Endothelial cell of umbilical vein (primary cell): Measurements from ENCODE around the gene ME3. TPM values are rescaled to one million over a fixed set of nuclear protein-coding genes. Genes with fewer than 3 reads are reported as not detected.

Source experiments
- BruUV-seq: library from RNA; stranded (reverse); fragments of 400-500 nt; replicated peaks from 2 replicates; lab custom pipeline; 2021; lab: Mats Ljungman, UMichigan
- CTCF ChIA-PET: fragments of 300-600, 350-600 bp; sonication (Branson Sonifier 250); formaldehyde crosslinking; loops from one replicate; lab custom pipeline; 2021; ENCODE audit warnings: antibody characterized with exemption, inconsistent platforms; lab: Charles Lee
- POLR2A ChIA-PET: fragments of 300-600, 350-600 bp; sonication (Branson Sonifier 250); formaldehyde crosslinking; loops from one replicate; lab custom pipeline; 2021; ENCODE audit warnings: antibody characterized with exemption, inconsistent platforms; lab: Charles Lee
- DNase-seq: peaks from one replicate; pipeline ENCODE4 v3.0.0-alpha.2; 2011; ENCODE audit warnings: low read depth, low spot score
- FAIRE-seq: peaks from 2 replicates; lab custom pipeline; 2011; peaks lifted over from hg19 to GRCh38; lab: Jason Lieb, UNC
- H2AFZ ChIP-seq: 2 replicates; pipeline ENCODE4 v1.6.0; 2012; ENCODE audit warnings: low read depth, low read length, control low read depth, inconsistent platforms
- H3K27ac ChIP-seq: 2 replicates; pipeline ENCODE4 v1.5.1; 2011; ENCODE audit warnings: low read depth, mild to moderate bottlenecking, control low read depth, low read length, moderate library complexity; ENCODE audit not compliant: insufficient read depth
- H3K27me3 ChIP-seq, 2 experiments: 2 replicates each; pipeline versions ENCODE4 v1.6.0 to v1.6.1; 2011; ENCODE audit warnings: low read length in 2 of 2, mixed read lengths in 1 of 2; ENCODE audit not compliant: control insufficient read depth in 2 of 2, insufficient read depth in 2 of 2
- H3K36me3 ChIP-seq, 2 experiments: 2 replicates in 1 of 2; 3 replicates in 1 of 2; pipeline ENCODE4 v1.5.1; 2011; ENCODE audit warnings: low read length in 2 of 2, mild to moderate bottlenecking in 1 of 2, moderate library complexity in 1 of 2; ENCODE audit not compliant: control insufficient read depth in 2 of 2, insufficient read depth in 2 of 2; ENCODE audit errors: extremely low read depth in 1 of 2
- H3K4me1 ChIP-seq: 3 replicates; pipeline ENCODE4 v1.5.1; 2011; ENCODE audit warnings: mild to moderate bottlenecking, low read length; ENCODE audit not compliant: control insufficient read depth, insufficient read depth; ENCODE audit errors: extremely low read depth
- H3K4me2 ChIP-seq: 2 replicates; pipeline ENCODE4 v1.6.1; 2011; ENCODE audit warnings: low read length, control low read depth, mixed read lengths; ENCODE audit not compliant: insufficient read depth
- H3K4me3 ChIP-seq, 3 experiments: fragments of 200-600 bp in 1 of 3; sonication (generic), shearing (Covaris generic) in 1 of 3; replicated peaks in 1 of 3; 2 replicates each; pipeline ENCODE4 v1.5.1; 2011 to 2016; ENCODE audit warnings: control low read depth in 3 of 3, low read length in 3 of 3, mild to moderate bottlenecking in 2 of 3, inconsistent platforms in 1 of 3, low read depth in 1 of 3, moderate library complexity in 1 of 3; ENCODE audit not compliant: insufficient read depth in 1 of 3
- H3K79me2 ChIP-seq: 2 replicates; pipeline ENCODE4 v1.6.0; 2012; ENCODE audit warnings: low read length, inconsistent platforms; ENCODE audit not compliant: control insufficient read depth, insufficient read depth
- H3K9ac ChIP-seq: replicated peaks from 2 replicates; pipeline ENCODE3; 2011; ENCODE audit warnings: low read length, control low read depth; ENCODE audit not compliant: insufficient read depth; ENCODE audit errors: extremely low read depth
- H3K9me1 ChIP-seq: replicated peaks from 3 replicates; pipeline ENCODE4 v1.6.0; 2011; ENCODE audit warnings: mild to moderate bottlenecking, low read length; ENCODE audit not compliant: control insufficient read depth, insufficient read depth; ENCODE audit errors: extremely low read depth
- H3K9me3 ChIP-seq: replicated peaks from 2 replicates; pipeline ENCODE4 v1.5.1; 2012; ENCODE audit warnings: low read length, inconsistent platforms; ENCODE audit not compliant: control insufficient read depth, insufficient read depth
- H4K20me1 ChIP-seq: replicated peaks from 2 replicates; pipeline ENCODE3; 2011; ENCODE audit warnings: mild to moderate bottlenecking, low read length; ENCODE audit not compliant: control insufficient read depth, insufficient read depth; ENCODE audit errors: extremely low read depth
- EZH2 ChIP-seq: IDR thresholded peaks from 2 replicates; pipeline ENCODE4 v1.6.1; 2012; ENCODE audit warnings: borderline replicate concordance, low read depth, mild to moderate bottlenecking, moderate library complexity, low read length, inconsistent platforms; ENCODE audit not compliant: severe bottlenecking
- FOS ChIP-seq: IDR thresholded peaks from 2 replicates; pipeline ENCODE4 v1.6.1; 2011; ENCODE audit warnings: mild to moderate bottlenecking, low read length, moderate library complexity, borderline replicate concordance; ENCODE audit not compliant: insufficient read depth
- GATA2 ChIP-seq: IDR thresholded peaks from 2 replicates; pipeline ENCODE4 v1.7.0; 2011; ENCODE audit warnings: low read depth, mild to moderate bottlenecking, moderate library complexity, mixed read lengths, low read length; ENCODE audit not compliant: insufficient read length, insufficient read depth
- JUN ChIP-seq: IDR thresholded peaks from 2 replicates; pipeline ENCODE4 v1.6.1; 2011; ENCODE audit warnings: borderline replicate concordance, low read depth; ENCODE audit not compliant: insufficient read length, insufficient read depth
- MYC ChIP-seq: IDR thresholded peaks from one replicate; pipeline ENCODE4 v1.6.1; 2011; ENCODE audit warnings: mild to moderate bottlenecking, low read depth, low read length
- POLR2A ChIP-seq: IDR thresholded peaks from 2 replicates; pipeline ENCODE4 v1.6.1; 2012; ENCODE audit warnings: low read depth, mild to moderate bottlenecking, control low read depth, low read length
- POLR2AphosphoS5 ChIP-seq: IDR thresholded peaks from 2 replicates; pipeline ENCODE4 v1.6.1; 2012; ENCODE audit warnings: low read depth, mild to moderate bottlenecking, control low read depth, low read length, moderate library complexity; ENCODE audit not compliant: insufficient read depth
- dilution Hi-C: fragments of 300-500 bp; cut with MboI; formaldehyde crosslinking; loops from one replicate; pipeline ENCODE4 v1.15.0; 2019; ENCODE audit warnings: low sequenced_read_pairs; ENCODE audit not compliant: extremely low pct_ligation_motif_present
- intact Hi-C: fragments of 100-400 bp; cut with micrococcal nuclease; formaldehyde crosslinking; loops from one replicate; pipeline ENCODE4 v1.10.0; 2022
- polyA plus RNA-seq, 4 experiments: library from polyadenylated mRNA; depleted of rRNA in 3 of 4; stranded (reverse) in 3 of 4; unstranded in 1 of 4; fragments of >200 nt; gene quantifications; 2 replicates each; pipeline versions ENCODE4 v1.2.1 to v1.2.3, GENCODE V29; 2011 to 2012; ENCODE audit warnings: missing spikeins in 1 of 4
- total RNA-seq: library from RNA; stranded (reverse); gene quantifications from 2 replicates; pipeline ENCODE4 v1.2.3, GENCODE V29; 2021
- TF ChIP-seq, protein P1 (sequence below), 2 donors: IDR thresholded peaks; 1 replicate in 1 of 2; 2 replicates in 1 of 2; pipeline ENCODE4 v1.5.1; 2011; ENCODE audit warnings: low read length in 2 of 2, mild to moderate bottlenecking in 2 of 2, moderate library complexity in 2 of 2, control low read depth in 1 of 2, inconsistent platforms in 1 of 2, low read depth in 1 of 2; ENCODE audit not compliant: insufficient read depth in 1 of 2; ENCODE audit errors: extremely low read depth in 1 of 2
- TF ChIP-seq, protein P2 (sequence below): IDR thresholded peaks from 2 replicates; pipeline ENCODE4 v1.6.1; 2011; ENCODE audit not compliant: insufficient read depth, insufficient read length

Gene ME3
- total and polyA plus RNA-seq, 2 donors (not counting 3 experiments of a cell fraction or from before 2014, with no cell fraction given) = 26.9 to 30.4 TPM

DNA sequence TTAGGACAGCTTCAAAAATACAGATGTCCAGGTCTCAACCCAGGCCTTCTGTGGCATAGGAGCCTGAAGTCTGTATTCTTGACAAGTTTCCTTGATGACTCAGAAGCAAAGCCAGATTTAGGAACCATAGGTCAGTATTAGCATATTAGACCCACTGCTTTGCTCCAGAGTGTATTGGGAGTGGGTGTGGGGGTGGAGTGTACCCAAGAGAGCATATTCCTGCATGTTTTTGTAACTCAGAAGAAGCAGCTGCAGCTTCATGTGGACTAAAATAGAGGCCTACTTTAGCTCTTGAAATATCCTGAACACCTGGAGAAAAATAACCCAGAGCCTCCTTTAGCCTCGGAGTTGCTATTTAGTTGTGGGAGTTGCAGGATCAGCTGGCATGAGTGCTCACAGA, 191.0 kb downstream of the ME3 start:
- ChIA-PET CTCF (interaction anchor here (0.8 to 1.5 kb wide), 3 partner anchors 21 to 127 kb away, joined by 3 read pairs; no protein-coding TSS in a partner anchor), POLR2A (no interaction called here)
- Histone ChIP-seq H2AFZ (no peak overlapping the region), H3K27me3 (no peaks in the 10 kb centered on the region), H3K4me2 (no peak overlapping the region), H4K20me1 (no peaks in the 10 kb centered on the region), H3K36me3 (no peaks in the 10 kb centered on the region), H3K9me1 (no peaks in the 10 kb centered on the region), H3K4me1 (peaks cover 75% of the 10 kb centered on the region), H3K9me3 (no peaks in the 10 kb centered on the region), H3K9ac (no peak overlapping the region), H3K79me2 (no peaks in the 10 kb centered on the region), H3K27ac (no peak overlapping the region), H3K4me3 (no peak overlapping the region)
- DNase-seq = no peak
- dilution Hi-C loops (loop anchor here (25.0 kb wide), 1 partner anchor 106 kb away; no protein-coding TSS in a partner anchor), intact Hi-C loops (loop anchor here (5.0 kb wide), 1 partner anchor 414 kb away; the partner anchor contains the start of gene PICALM)
- BruUV-seq = no TSS peak
- TF ChIP-seq POLR2AphosphoS5 (no peak), FOS (peak; percentile 32), JUN (no peak), MYC (no peak)
- no peak for FAIRE-seq

DNA sequence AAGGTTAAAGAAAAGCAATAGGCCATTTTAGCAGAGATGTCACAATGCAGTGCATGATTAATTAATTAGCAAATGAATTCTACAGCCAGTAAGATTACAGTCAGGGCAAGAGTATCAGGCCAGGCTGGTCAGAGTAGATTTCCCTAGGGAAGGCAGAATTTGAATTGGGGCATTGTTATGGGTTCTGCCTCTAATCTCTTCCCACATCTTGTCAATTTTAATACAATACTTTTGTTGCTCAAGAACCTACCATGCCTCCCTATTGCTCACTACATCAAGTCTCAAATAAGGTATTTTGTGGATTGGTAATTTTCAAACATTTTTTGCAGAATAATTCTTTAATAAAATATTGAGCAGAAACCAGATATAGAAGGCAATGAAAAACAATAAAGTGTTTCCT, 194.1 kb downstream of the ME3 start:
- POLR2A ChIA-PET = interaction anchor here (0.9 kb wide), 1 partner anchor 18 kb away, joined by 3 read pairs; no protein-coding TSS in a partner anchor
- FAIRE-seq (no peak), DNase-seq (no peak)
- TF ChIP-seq POLR2A (no peak), JUN (no peak), GATA2 (no peak), EZH2 (no peak), MYC (no peak), POLR2AphosphoS5 (no peak), FOS (no peak)
- TF ChIP-seq, protein P1, sequence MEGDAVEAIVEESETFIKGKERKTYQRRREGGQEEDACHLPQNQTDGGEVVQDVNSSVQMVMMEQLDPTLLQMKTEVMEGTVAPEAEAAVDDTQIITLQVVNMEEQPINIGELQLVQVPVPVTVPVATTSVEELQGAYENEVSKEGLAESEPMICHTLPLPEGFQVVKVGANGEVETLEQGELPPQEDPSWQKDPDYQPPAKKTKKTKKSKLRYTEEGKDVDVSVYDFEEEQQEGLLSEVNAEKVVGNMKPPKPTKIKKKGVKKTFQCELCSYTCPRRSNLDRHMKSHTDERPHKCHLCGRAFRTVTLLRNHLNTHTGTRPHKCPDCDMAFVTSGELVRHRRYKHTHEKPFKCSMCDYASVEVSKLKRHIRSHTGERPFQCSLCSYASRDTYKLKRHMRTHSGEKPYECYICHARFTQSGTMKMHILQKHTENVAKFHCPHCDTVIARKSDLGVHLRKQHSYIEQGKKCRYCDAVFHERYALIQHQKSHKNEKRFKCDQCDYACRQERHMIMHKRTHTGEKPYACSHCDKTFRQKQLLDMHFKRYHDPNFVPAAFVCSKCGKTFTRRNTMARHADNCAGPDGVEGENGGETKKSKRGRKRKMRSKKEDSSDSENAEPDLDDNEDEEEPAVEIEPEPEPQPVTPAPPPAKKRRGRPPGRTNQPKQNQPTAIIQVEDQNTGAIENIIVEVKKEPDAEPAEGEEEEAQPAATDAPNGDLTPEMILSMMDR (IDR thresholded peaks at IDR 0.05; ENCODE audit: extremely low read depth in 1 of 2, insufficient read depth in 1 of 2, low read depth in 1 of 2, low read length in 2 of 2) = no peak
- TF ChIP-seq, protein P2, sequence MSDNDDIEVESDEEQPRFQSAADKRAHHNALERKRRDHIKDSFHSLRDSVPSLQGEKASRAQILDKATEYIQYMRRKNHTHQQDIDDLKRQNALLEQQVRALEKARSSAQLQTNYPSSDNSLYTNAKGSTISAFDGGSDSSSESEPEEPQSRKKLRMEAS = no peak
- Histone ChIP-seq H3K27me3 (no peaks in the 10 kb centered on the region), H3K9me3 (no peaks in the 10 kb centered on the region), H2AFZ (no peak overlapping the region), H3K9me1 (no peaks in the 10 kb centered on the region), H3K9ac (peak overlapping the region; percentile 7), H4K20me1 (no peaks in the 10 kb centered on the region), H3K4me2 (peak overlapping the region; percentile 72), H3K27ac (peak overlapping the region; percentile 85), H3K79me2 (no peaks in the 10 kb centered on the region), H3K4me3 (no peak overlapping the region), H3K4me1 (peaks cover 68% of the 10 kb centered on the region), H3K36me3 (no peaks in the 10 kb centered on the region)
- BruUV-seq = TSS peak; percentile 64
- CTCF ChIA-PET = interaction anchor here (1.1 to 1.4 kb wide), 4 partner anchors 22 to 118 kb away, joined by 3 to 4 read pairs (median 4); no protein-coding TSS in a partner anchor
- dilution Hi-C loops (loop anchor here (25.0 kb wide), 1 partner anchor 109 kb away; no protein-coding TSS in a partner anchor), intact Hi-C loops (no loop called here)
